Endometrium (tissue), 2 donors: ENCODE measurements around the gene ODC1.
"Not testable (repeated sequence)": the region's sequence is repeated elsewhere in the genome, so short reads cannot be mapped to it uniquely, and the experiment has no call there.

Experiments
- FAIRE-seq: peaks from 2 replicates; lab custom pipeline; 2012; peaks lifted over from hg19 to GRCh38; lab: Jason Lieb, UNC
- donor health status: control.
- donor health status: control.

ODC1 gene

GRCh38 chr2:10452956-10453904, 5.1 kb upstream of the ODC1 start:
- no peak for FAIRE-seq

DNA sequence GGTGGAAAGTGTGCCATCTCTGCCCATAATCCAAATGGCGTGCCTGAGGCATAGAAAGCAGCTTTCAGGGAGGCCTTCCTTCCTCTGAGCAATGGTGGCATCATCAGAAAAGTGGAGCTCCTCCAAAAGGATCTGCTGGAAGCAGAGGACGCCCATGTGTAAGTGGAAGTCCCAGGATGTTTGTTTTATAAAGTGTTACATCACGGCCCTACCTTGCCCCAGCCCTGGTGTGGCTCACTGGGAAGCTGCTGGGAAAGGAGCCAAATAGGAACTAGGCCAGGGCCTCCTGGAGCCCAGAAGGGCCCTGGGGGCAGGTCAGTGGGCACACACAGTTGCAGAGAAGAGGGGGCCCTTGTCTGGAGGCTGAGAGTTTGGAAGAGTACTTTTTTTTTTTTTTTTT, 4.2 kb upstream of the ODC1 start:
- no peak for FAIRE-seq

DNA sequence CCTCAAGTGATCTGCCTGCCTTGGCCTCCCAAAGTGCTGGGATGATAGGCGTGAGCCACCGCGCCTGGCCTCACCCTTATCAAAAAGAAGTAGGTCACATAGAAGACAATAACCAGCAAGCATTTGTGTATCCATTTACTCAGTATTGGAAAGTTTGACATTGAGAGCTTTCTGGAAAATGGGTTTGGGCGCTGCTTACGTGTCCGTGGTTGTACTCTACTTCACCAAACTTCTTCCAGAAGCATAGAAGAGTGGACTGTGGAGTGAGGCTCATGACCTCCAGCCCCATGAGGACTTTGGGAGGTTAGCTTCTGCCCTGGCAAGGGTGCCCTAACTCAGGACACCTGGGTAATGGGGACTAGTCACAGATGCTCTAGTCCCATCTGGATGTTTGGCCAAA, 3.7 kb upstream of the ODC1 start:
- FAIRE-seq = no peak

DNA sequence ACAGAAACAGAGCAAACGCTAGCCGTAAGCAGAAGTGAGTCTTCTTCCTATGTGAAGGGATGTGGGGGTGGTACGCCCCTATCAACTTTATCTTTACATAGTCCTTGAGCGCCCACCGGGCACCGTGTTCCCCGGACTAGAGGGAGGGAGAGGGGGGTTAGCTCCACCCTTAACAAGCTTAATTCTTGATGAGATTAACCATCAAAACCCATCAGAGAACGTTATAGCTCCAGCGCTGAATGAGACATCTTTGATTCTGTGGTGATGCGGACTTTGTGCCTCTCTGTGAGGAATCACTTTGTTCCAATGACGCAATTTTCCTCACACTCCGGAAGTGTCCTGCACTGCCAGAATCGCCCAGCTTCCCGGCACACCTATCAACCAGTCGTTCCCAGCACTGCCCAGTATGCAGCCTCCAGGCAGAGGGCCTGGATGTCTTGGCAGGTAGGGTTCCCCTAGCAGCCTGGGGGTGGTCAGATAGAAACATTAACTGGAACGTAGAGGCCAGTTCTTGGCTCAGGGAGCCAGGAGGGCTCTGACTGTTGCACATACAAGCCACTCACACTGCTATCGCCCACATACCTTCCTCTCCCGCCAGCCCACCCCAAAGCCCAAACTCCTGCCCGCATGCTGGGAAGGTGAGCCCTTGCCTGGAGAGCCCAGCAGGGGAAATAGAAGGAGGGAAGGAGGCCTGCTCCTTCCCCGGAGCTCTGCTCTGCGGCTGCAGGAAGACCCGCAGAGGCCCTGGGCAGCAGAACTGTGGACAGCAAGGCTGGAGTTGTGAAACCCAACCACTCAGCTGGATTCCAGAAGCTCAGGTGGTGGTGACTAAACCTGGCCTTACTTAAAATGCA, 1.9 kb upstream of the ODC1 start:
- no peak for FAIRE-seq

- FAIRE-seq = no peak
Measured at GRCh38 chr2:10449486-10449831, 1.3 kb upstream of the ODC1 start.

GRCh38 chr2:10448576-10449485, 704 bp upstream of the ODC1 start:
- no peak for FAIRE-seq

DNA sequence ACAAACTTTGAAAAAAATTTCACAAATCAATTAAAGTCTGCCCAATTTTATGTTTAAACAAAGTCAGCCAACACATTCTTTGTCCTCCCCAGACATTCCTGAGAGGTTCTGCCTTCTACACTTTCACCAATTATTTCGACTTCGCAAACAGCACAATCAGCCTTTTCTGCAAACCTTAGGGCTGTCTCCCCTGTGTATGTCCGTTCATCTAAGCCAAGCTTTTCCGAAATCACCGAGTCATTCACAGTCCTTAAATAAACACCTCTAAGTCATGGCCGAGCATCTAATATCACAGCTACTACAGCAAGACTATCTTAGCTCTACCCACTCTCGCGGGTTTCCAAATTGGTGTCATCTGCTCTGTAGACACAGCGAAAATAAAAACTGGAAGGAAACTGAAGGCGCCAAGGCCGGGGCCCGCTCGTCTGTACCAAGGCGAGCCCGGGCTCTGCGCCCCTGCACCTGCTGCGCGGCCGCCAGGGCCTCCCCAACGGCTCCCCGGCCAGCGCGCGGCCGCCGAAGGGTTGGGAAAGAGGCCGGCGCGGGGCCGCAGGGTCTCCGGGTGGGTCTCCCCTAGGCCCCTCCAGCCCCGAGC, 730 bp downstream of the ODC1 start:
- no peak for FAIRE-seq

DNA sequence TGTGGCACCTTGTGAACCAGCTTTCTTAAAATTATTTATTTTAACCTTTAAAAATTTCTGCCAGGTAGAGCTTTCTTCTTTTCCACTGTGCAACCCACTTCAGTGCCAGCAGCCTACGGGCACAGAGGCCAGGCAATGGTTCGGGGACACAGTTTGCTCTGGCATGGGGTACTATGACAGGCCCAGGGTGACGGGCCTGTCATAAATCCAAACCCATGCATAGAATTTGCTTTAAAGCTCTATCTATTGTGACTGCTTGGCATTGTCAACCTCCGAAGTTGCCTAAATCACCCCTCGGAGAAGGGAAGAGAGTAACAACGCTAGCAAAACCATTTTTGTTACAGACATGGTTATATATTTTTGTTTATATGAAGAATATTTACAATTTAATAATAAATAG, 1.5 kb downstream of the ODC1 start:
- no peak for FAIRE-seq

DNA sequence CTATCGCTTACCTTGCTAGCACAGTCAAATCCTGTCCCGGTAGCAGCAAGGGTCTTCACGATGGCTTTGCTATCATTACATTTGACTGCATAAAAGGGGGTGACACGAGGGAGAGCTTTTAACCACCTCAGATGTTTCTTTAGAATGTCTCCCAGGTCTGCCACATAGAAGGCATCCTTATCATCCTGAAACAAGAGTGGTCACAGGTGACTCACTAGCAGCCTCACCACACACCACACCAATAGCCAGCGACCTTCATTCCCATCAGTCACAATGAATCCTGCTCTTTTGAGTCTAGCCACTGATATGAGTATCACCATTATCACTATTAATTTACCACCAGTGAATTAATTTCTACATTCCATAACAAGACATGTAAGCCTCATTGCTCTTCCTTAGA, 3.7 kb downstream of the ODC1 start:
- FAIRE-seq = no peak

- not testable (repeated sequence) for FAIRE-seq
Measured at GRCh38 chr2:10442469-10443126, 5.5 kb downstream of the ODC1 start.

- no peak for FAIRE-seq
Measured at GRCh38 chr2:10441948-10442347, 6.2 kb downstream of the ODC1 start.

- no peak for FAIRE-seq
Measured at GRCh38 chr2:10440736-10441135, 7.4 kb downstream of the ODC1 start.

DNA sequence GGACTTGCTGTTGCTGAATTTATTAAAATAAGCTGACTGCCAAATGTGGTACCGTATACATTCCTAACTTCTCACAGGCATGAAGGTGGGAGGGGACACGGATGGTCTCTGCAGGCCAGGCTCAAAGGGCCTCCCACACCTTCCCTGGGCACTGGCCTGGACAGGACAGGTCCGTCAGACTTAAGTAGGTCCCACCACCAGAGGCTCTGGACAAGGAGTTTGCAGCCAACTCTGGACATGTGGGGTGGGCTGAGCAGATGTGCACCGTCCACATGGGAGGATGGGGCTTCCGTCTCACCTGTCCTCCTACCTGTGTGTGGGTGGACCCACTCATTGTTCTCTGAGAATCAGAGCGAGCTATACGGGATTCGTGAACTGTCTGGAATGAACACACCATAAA, 8.2 kb downstream of the ODC1 start:
- FAIRE-seq = no peak

GRCh38 chr2:10439185-10439879, 8.8 kb downstream of the ODC1 start:
- no peak for FAIRE-seq

DNA sequence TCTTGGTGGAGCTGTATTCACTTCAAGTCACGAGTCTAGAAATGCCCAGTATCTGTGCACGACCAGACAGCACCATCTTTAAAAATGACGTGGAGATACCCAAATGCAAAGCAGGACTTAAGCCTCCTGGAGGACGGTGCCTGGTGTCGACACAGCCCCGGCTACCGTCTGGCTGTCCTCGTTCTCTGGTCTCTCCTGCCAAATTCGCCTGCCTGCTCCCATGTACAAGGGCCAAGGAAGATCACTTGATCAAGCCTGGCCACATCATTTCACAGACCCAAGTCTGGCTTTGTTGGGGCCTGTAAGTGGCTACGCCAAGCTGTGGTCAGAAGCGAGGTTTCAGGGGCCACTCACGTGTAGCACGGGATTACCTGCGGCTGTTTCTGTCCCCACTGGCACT, 9.4 kb downstream of the ODC1 start:
- no peak for FAIRE-seq

DNA sequence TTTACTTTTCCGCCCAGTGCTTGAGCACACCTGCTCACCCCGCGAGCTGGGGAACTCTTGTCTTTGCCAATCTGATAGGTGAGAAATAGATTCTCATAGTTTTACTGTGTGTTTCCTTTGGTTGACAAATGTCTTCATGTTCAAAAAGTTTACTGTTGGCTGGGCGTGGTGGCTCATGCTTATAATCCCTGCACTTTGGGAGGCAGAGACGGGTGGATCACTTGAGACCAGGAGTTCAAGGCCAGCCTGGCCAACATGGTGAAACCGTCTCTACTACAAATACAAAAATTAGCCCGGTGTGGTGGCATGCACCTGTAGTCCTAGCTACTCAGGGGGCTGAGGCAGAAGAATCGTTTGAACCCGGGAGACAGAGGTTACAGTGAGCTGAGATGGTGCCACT, 10.3 kb downstream of the ODC1 start:
- no peak for FAIRE-seq

DNA sequence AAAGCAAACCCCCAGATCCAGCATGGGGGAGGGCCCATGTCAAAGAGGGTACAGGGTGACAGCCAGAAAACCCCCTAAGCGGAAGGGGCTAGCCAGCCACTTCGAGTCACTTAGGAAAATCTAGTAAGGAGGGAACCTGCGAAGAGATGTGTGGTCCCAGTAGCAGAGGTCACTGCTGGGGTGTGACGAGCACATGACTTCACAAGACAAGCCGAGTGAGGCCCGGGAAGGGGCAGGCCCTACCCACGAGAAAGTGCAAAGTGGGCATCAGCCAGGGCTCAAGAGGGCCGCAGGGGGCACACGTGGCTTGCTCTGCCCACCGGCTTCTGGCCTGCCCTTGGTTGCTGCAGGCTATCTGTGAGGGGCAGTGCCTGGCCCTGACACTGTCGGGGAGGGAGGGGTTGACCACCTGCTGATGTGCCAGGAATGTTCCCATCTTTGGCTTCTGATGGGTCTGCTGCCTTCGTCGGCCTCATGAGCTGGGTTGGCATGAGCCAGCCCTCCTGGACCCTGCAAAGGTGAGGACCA, 11.5 kb downstream of the ODC1 start:
- no peak for FAIRE-seq

- no peak for FAIRE-seq
Measured at GRCh38 chr2:10435820-10436204, 12.3 kb downstream of the ODC1 start.

DNA sequence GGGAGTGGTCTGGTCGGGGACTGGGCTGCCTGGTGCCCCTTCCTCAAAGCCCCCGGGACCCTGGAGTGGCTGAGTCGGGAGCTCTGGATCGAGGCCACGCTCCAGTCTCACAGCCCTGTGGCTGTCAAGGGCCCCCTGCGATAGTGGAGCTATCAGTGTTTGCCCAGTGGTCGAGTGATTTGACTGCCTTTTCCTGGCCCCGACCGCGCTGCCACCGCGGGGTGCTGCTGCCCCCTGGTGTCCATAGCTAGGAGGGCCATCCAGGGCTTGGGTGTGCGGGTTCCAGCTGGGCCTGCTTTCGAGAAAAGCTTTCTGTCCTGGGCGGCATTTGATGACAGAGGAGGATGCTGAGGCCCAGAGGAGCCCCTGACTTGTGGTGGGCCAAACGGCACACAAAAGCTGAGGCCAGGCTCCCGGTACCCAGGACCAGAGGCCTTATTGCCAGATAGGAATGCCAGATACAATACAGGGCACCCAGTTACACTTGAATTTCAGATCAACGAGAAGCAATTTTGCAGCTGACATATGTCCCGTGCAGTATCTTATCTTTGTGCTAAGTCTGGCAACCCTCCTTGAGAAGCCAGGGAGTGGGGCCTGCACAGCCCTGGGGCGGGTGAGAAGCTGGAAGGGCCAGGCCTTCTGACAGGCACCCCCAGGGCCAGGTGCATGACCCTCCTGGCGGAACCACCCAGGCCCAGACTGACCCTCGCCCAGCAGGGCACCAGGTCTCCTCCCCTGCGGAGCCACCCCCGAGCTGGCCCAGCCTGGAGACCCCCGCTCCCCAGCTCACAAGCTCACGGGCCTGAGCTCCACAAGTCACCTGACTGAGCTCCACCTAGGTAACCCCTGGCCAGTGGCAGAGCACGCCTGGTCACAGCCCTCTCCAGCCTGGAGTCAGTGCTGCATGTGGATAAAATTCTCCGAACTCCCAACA, 13.0 kb downstream of the ODC1 start:
- no peak for FAIRE-seq
